ENCODE measurements around the gene GPX4.

The GPX4 gene

DNA sequence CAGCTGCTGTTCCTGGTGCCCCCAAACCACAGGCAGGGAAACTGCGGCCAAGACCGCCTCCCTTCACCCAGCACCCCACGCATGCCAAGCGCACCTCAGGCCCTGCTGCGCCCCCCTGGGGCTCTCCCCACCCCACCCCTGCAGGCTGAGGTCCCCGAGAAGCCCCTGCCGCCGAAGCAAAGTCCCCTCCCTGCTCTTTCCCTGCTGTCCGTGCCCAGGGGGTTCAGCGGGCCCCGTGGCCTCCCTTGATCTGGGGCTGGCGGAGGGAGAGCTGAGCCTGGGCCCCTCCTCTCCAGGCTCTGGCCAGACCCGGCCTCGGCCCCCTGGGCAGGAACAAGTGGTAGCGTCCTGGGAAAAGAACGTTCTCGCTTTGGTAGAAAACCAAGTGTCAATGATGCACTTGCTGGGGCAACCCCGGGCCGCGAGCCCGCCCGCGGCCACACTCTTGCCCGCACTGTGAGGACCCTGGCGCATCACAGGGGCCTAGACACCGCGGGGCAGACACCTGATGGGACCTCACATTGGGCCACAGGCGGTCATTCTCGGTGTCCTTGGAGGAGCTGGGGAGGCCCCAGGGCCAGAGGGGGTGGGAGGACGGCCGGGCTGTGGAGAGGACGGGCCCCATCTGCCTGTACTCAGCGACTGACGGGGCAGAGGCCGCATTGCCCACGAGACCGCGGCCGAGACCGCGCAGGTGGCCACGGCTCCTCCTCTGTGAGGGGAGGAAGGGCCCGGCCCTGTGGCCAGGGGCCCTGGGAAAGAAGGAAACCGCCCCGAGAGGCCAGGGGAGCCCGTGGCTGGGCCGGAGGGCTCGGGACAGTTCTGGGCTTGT is 29.0 kb downstream of the GPX4 start:
- no peak for DNase-seq

DNA sequence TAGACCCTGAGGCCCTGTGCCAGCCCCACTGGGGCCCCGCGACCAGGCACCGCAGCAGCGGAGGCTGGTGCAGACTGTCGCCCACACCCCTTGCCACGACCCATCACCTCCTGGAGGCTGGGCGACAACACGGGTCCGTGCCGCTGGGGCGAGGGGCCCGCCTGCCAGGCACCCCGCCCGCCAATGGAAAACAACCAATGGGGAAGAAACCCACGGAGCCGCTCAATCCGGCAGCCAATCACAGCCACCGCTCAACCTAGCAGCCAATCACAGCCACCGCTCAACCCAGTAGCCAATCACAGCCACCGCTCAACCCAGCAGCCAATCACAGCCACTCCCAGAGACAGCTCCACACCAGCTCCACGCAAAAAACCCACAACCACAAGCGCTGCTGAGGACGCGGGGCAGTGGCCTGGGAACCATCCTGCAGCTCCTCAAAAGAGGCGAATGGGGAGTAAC is 29.7 kb downstream of the GPX4 start:
- DNase-seq, result peak in 1 of 2 donors; percentile 21

DNA sequence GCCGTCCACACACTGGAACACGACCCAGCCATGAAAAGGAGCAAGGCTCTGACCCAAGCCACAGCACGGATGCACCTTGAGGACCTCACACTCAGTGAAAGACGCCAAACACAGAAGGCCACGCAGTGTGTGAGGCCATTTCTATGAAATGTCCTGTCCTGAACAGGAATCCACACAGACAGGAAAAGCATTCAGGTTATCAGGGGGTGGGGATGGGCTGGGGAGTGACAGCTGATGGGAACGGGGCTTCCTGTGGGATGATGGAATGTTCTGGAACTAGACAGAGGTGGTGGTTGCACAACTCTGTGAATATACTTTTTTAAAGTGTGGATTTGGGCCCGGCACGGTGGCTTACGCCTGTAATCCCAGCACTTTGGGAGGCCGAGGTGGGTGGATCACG is 30.6 kb downstream of the GPX4 start:
- DNase-seq, result no peak

DNA sequence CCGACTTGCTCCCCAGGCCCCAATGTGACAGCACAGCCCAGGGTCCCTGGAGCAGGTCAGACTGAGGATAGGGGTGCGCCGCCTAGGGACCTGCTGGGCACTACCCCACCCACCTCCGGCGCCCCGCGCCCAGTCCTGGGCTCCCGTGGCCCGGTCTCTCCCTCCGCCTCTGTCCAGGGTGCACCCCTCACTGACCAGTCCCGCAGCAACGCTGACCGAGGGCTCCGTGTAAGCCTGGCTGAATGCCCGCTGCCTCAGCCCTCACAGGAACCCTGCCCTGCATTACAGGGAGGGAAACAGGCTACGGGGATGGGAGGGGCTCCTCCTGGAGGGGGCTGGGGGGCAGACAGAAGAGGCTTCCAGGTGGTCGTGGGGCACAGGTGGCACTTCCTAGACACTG is 31.7 kb downstream of the GPX4 start:
- DNase-seq, result no peak

DNA sequence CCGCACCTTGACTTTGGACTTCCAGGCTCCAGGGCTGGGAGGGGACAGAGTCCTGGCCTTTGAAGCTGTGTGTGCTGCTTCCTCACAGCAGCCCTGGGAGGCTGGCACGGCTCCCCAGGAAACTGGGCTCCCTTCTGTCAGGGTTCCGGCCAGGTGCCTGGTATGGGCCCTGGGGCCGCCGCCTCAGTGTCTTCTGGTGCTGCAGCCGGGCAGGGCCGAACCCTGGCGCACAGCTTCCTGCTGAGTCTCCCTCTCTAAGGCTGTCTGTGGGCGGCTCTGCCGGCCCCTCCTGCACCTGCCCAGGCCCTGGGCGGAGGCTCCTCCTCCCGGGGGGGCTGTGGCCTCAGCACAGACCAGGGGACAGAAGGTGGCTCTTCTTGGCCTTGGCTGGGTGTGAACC is 32.4 kb downstream of the GPX4 start:
- no peak for DNase-seq

DNA sequence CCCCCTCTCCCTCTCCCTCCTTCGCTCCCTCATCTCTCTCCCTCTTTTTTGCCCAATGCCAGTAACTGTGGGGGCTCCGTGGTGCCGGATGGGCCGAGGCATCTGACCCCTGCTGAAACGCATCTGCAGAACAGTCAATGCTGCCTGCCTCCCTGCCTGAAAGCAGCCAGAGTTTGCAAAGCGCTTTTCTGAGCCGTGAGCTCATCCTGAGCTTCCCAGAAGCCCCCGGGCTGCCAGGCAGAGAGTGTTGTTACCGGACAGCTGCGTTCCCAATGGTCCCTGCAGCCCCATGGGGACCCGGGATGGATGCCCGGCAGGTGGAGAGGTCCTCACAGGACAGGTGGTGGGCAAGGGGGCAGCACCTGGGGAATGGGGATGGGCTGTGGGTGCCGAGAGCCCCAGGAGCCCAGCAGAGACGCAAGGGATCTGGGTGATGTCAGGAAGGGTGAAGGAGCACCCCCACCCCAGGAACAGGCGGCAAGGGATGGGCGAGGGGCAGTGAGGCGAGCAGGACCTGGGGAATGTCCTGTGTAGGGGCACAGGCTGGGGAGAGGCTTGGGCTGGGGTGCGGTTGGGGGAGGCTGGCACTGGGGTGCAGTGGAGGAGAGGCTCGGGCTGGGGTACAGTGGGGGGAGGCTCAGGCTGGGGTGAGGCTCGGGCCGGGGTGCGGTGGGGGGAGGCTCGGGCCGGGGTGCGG is 33.0 kb downstream of the GPX4 start:
- no peak for DNase-seq

DNA sequence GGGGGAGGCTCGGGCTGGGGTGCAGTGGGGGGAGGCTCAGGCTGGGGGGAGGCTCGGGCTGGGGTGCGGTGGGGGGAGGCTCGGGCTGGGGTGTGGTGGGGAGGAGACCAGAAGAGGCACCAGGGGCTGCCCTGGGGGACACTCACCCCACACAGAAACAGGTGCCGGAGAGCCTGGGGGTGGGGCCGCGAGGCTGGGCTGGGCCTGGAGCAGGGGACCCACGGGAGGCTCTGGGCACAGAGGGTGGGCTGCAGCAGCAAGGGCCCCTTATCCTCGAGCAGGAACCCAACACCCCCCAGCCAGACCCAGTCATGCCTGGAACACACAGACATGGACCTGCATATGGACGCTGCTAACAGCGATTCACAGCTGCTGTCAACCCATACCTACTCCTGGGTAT is 34.3 kb downstream of the GPX4 start:
- DNase-seq, result no peak

DNA sequence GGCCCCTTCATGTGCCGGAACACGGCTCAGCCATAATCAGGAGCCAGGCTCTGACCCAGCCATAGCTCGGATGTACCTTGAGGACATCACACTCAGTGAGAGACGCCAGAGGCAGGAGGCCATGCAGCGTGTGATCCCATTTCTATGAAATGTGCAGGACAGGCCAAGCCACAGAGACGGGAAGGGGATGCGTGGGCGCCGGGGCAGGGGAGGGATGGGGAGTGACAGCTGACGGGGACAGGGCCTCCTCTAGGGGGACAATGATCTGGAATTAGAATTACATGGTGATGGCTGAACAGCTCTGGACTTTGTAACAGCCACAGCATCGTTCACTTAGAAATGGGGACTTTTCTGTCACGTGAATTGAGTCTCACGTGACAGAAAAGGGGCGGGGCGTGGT is 35.3 kb downstream of the GPX4 start:
- DNase-seq, result no peak

DNA sequence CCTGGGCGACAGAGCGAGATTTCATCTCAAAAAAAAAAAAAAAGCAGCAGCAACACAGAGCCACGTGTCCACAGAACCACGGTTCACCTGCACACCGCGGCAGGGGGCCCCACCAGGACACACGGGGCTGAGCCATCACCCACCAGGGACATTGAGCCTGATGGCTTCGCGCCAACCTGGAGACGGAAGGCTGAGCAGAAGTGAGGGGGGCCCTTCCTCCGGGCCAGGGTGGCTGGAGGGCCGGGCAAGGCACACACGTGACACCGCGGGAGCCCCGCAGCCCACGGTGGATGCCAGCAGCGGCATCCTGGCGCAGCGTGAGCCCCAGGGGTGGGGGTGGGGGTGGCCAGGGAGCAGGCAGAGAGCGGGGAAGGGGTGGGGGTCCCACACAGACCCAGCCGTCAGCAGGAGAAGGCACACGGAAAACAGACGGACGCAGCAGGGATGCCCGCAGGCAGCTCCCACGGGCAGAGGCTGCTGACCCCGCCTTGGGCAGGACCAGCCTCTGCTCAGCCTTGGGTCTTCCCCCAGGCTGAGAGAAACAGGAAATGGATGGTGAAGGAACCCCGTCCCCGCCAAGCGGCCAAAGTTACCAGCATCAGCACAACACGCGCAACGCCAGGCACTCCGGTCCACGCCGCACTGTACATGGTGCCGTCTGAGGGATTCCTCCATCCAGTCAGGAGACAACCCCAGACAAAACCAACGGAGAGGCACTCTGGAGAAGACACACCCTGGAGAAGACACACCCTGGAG is 36.7 kb downstream of the GPX4 start:
- no peak for DNase-seq

DNA sequence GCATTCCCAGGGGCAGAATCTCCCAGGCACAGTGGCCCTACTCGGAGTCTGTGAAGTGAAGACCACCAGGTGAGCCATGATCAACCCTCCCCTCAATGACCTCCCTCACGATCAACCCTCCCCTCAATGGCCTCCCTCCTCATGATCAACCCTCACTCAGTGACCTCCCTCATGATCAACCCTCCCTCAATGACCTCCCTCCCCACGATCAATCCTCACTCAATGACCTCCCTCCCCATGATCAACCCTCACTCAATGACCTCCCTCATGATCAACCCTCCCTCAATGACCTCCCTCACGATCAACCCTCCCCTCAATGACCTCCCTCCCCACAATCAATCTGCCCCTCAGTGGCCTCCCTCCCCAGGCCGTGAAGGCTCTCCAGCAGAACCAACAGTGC is 38.1 kb downstream of the GPX4 start:
- DNase-seq, result no peak

DNA sequence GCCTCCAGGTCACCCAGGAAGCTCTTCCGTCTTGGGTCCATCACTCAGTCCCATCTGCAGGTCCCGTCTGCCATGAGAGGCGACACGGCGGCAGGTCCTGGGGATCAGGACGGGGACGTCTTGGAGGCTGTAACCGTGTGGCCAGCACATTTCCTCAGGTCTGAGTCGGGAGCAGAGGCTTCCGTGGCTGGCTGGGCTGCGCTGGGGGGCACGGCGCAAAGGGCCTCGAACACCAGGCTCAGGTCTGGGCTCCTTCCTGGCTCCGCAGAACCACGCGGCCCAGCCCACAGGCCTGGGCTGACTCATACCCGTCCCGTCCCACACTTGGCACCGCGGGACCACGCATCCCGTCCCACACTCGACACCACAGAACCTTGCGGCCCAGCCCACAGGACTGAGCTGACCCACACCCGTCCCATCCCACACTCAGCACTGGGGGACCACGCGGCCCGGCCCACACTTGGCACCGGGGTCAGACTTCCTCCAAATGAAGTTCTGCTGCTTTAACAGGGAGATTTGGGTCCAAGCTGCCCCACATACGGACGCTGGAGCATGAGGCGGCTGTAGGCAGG is 40.1 kb downstream of the GPX4 start:
- DNase-seq, result peak in 1 of 2 donors; percentile 37

DNA sequence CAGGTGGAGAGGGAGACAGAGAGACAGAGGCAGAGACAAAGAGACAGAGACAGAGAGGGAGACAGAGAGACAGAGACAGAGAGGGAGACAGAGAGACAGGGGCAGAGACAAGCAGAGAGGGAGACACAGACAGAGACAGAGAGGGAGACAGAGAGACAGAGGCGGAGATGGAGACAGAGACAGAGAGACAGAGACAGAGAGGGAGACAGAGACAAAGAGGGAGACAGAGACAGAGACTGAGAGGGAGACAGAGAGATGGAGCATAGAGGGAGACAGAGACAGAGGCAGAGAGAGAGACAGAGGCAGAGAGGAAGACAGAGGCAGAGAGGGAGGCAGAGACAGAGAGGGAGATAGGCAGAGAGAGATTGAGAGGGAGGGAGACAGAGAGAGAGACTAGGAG is 40.9 kb downstream of the GPX4 start:
- DNase-seq, result no peak

DNA sequence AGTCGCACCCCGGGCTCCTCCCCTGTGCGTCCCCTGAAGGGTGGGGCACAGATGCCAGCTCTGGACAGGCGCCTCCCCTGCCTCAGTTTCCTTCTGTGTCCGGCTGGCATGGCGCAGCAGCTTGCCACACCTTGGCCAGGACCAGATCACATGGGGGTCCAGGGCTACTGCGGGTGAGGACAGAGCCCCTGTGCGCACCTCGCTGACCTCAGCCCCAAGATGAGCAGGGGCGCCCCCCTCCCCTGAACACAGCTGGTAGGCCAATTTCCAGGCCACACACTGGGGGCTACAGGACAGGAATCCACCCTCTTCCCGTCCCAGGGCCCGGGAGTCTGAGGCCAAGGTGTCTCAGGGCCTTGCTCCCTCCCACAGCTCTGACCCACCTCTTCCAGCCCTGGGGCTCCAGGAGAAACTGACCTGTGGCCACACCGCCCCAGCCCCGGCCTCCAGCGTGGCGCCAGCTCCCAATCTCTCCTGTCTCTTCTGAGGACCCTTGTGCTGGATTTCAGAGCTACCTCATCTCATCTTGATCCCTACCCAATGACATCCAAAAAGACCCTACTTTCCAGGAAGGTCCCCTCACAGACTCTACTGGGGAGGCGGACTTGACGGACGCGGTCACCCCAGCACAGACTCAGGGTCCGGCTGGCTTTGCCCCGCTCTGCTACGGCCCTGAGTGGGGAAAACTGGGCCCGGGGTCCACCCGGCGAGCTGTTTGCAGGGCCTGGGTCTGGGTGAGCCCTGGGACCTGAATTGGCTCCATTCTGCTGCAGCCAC is 42.0 kb downstream of the GPX4 start:
- no peak for DNase-seq

DNA sequence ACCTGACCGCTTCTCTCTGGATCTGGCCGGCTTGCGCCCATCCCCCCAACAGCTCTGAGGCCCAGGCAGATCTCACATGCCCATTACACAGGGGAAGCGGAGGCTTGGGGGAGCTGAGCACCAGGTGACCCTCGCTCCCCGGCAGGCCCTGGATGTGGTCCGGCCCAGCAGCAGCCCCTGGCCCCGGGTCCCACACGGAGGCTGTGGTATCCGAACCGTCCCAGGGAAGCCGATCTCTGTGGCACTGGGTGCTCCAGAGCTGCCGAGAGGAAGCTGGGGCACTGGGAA is 42.6 kb downstream of the GPX4 start:
- DNase-seq, result no peak

DNA sequence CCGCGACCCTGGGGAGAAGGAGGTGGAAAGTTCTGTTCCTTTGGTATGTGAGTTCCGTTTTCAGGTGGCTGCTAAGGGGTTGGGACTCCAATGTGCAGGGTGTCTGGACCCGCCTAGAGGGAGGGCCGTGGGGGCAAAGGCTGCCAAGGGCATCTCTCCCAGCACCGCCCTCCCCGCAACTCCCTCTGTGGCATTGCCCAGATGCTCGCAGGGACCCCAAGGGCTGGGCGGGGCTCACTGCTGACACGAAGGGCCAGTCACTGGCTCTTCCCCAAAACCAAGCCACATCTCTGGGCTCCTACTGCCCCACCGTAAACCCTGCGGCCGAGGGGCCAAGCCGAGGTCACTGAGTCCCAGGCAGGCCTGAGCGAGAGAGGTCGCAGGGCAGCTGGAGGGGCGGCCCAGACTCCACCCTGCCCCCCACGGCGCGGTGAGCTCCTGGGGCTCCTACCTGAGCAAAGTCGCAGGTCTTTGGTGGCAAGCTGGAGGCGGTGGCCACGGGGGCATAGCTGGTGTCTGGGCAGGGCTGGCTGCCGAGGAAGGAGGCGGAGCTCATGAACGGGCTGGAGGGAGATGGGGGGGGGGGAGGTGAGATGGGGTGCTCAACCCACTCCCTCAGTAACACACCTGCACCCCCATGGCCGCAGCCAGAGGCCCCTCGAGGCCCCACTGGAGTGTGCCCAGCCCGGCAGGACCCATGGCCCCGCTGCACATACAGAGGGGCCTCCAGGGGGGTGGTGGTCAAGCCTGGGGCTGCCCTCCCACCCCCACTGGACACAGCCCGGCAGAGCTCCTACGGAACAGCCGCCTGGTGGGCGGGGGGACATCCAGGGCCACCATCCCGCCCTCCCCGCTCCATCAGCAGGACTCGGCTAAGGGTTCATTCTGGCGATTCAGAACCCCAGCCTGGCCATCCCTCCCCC is 43.3 kb downstream of the GPX4 start:
- DNase-seq, result no peak

DNA sequence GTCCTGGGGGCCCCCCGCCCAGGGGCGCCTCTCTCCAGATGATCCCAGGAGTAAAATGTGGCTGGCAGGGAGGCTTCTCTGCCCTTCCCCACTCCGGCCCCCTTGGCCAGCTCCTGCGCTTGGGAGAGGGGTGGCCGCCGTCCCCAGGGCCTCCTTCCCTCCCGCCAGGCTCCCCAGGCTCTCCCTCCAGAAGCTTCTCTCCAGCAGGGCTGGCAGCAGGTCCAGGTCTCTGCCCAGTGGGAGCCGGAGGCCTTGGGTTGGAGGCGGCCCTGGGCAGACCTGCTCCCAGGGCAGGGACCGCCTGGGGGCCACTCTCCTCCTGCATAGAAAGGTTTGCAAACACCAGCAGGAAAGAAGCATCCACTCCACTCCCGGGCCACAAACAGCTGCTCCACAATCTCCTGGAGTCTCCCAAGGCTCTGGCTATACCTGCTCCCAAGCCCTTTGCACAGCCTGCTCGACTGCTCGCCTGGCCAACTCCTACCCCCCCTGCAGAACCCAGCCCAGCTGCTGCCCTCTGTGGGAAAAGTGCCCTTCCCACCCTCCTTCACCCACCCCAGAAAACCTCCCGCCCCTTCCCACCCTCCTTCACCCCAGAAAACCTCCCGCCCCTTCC is 44.2 kb downstream of the GPX4 start:
- DNase-seq, result no peak

DNA sequence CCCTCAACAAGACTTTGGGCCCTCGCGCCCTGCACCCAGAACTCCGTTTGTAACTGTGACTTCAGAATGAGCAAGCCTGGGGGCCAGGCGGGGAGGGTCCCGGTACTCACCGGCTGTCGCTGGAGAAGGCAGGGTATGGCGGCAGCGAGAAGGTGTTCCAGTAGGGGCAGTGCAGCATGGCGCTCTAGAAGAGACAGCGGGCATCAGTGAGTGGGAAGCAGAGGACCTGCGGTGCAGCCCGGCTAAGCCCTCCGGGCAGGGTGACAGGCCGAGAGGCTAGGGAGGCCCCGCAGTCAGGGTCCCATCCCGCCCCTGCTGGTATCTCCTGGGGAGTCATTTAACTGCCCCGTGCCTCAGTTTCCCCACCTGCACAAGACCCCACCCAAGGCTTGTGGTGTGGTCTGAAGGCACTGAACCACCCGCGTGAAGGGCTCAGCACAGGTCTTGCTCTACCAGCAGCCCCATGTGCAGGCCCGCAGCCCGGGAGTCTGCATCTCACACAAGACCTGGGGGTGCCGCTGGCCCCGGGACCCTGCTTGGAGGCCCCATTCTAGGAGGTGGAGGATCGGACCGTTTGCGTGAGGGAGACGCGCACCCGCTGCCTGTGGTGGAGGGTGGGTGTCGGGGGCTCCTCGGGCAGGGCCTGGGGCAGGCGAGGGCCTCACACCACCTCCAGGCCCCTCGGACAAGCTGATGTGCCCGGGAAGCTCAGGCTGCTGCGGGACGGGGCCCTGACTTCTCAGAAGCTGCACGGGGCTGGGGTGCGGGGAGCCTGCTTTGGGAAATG is 45.7 kb downstream of the GPX4 start:
- no peak for DNase-seq

DNA sequence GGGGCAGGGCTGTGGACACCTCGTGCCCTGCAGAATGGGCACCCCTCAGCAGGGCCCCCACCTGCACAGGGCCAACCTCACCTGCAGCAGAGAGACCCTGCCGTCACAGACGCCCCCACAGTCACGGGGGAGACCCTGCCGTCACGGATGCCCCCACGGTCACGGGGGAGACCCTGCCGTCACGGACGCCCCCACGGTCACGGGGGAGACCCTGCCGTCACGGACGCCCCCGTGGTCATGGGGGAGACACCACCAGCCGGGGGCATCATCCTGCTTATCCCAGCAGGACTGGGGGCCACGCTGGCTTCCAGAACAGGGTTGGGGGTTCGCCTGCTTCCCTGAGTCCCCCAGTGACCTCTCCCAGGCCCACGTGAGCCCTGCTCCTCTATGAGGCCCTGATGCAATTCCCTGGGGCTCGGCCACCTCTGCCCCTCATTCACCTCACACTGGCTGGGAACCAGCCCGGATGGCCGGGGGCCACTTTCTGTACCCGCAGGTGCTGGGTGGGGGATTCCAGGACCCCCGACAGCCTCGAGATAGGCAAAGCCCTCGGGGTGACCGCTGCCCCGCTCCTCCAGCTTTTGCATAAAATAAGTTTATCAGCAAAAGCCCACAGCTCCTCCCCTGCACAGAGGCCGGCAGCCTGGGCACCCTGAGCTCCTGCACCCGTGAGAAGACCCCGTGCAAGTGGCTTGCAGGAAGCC is 46.7 kb downstream of the GPX4 start:
- no peak for DNase-seq

DNA sequence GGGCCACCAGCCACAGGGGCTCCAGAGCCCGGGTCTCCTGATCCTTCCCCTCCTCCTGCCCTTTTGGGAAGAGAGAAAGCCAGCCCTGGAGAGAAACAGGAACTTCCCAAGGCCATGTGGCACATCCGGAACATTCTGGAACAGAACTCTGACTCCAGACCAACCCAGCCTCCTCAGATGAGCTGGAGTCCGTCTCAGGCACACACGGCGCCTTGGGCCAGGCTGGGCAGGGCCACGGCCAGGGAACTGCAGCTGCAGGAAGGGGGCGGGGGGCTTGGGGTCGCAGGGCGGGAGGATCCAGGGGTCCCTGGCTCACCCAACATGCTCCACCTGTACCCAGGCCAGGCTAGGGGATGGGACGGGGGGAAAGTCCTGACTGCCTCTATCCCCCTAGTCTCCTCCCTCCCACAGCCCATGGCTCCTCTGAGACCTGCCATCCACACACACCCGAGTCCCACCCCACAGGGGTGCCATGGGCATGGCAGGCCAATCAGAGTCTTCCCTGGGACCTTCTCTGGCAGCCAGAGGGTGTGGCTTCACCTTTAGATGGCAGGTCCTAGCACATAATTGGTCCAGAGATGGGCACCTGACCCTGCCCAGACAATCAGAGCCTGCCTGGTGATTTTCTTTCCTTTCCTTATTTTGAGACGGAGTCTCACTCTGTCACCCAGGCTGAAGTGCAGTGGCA is 47.4 kb downstream of the GPX4 start:
- peak in 1 of 2 donors; percentile 50 for DNase-seq

Data from inflammatory macrophage (primary cell).